Psoas muscle (tissue), 8 donors: Measurements from ENCODE around the gene GASK1A. TPM values are rescaled to one million over a fixed set of nuclear protein-coding genes. Genes with fewer than 3 reads are reported as not detected.

Experiments used
- ATAC-seq, 4 donors: fragments of 200-7000 bp; cut with Tn5 transposase; one replicate each; pipeline ENCODE4 v1.9.1; 2020; ENCODE audit warnings: moderate library complexity in 3 of 4, mild to moderate bottlenecking in 2 of 4
- DNase-seq, 2 donors: peaks; one replicate each; pipeline ENCODE4 v3.0.0-alpha.2; 2020
- H3K27ac ChIP-seq: fragments of 200-600 bp; one replicate; pipeline ENCODE4 v1.8.0; 2022
- H3K27me3 ChIP-seq, 3 donors: fragments of 200-600 bp in 1 of 3; one replicate each; pipeline versions ENCODE4 v1.6.1 to v1.8.0; 2013 to 2022; ENCODE audit warnings: low read length in 2 of 3, mild to moderate bottlenecking in 2 of 3, moderate library complexity in 1 of 3; ENCODE audit not compliant: insufficient read depth in 3 of 3
- H3K36me3 ChIP-seq, 2 donors: fragments of 200-600 bp in 1 of 2; one replicate each; pipeline versions ENCODE4 v1.6.1 to v1.8.0; 2013 to 2022; ENCODE audit warnings: low read depth in 1 of 2, mild to moderate bottlenecking in 1 of 2, moderate library complexity in 1 of 2; ENCODE audit not compliant: insufficient read depth in 1 of 2
- H3K4me1 ChIP-seq: fragments of 200-600 bp; one replicate; pipeline ENCODE4 v1.8.0; 2022
- H3K4me3 ChIP-seq: fragments of 200-600 bp; one replicate; pipeline ENCODE4 v1.8.0; 2022; ENCODE audit warnings: mild to moderate bottlenecking
- H3K9me3 ChIP-seq: fragments of 200-600 bp; one replicate; pipeline ENCODE4 v1.8.0; 2022
- WGBS, 3 donors: extraction: QIAGEN DNeasy Blood & Tissue Kit; methylation state at CpG; one replicate each; pipeline versions ENCODE4 v1.1.6 to v1.1.7; 2013; 5-methylcytosine and 5-hydroxymethylcytosine counted together
- intact Hi-C, 2 donors: fragments of 100-400 bp; cut with DNase I; formaldehyde crosslinking; loops; one replicate each; pipeline versions ENCODE4 v1.11.0 to v1.14.2; 2022
- polyA plus RNA-seq, 3 donors: library from polyadenylated mRNA; stranded (reverse); fragments of 200-250 nt; gene quantifications; one replicate each; pipeline ENCODE4 v1.2.3, GENCODE V29; 2013
- total RNA-seq, 4 donors: library from RNA; stranded (reverse); fragmentation: NEBNext Ultra II Directional in 2 of 4; extraction: Animal tissue kit (Norgen Biotek cat#: 25700) in 2 of 4; gene quantifications; one replicate each; pipeline versions ENCODE4 v1.2.1 to v1.2.4, GENCODE V29; 2021 to 2023
- TF ChIP-seq, protein P1 (sequence below): fragments of 200-600 bp; IDR thresholded peaks from one replicate; pipeline ENCODE4 v1.8.0; 2022; ENCODE audit warnings: antibody characterized with exemption
- donor health status: healthy with polysubstance abuse.
- donor health status: DM: no; HTN: no; CAD: no; lungs with moderate emphysema.
- donor health status: Bipolar disorder and iron deficiency.
- donor health status: healthy.
- donor health status: DM: yes; HTN: yes; CAD: no.
- donor health status: DM: no; HTN: no; CAD: no.
- donor health status: DM: no; HTN: no; CAD: no.
- donor health status: DM: yes; HTN: yes; CAD: no.

GASK1A gene
- total and polyA plus RNA-seq, 7 donors: 0.40 to 3.7 (median 1.5) TPM

DNA sequence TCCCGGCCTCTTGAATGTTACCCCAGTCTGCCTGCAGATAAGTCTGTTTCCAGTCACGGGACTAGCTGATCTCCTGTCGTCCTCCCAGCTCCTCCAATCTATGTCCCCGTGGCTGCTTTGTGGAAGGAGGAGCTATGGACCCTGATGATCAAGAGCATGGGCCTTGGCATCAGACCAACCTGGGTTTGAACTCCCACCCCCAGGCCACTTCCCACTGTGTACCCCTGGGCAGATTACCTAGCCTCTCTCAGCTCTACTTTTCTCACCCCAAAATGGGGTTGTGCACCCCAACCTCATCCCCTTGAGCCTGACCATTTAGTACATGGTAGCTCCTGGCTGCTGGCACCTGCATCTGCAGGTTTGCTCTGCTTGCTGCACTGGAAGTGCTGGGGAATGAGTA, 55.8 kb downstream of the GASK1A start:
- TF ChIP-seq, protein P1, sequence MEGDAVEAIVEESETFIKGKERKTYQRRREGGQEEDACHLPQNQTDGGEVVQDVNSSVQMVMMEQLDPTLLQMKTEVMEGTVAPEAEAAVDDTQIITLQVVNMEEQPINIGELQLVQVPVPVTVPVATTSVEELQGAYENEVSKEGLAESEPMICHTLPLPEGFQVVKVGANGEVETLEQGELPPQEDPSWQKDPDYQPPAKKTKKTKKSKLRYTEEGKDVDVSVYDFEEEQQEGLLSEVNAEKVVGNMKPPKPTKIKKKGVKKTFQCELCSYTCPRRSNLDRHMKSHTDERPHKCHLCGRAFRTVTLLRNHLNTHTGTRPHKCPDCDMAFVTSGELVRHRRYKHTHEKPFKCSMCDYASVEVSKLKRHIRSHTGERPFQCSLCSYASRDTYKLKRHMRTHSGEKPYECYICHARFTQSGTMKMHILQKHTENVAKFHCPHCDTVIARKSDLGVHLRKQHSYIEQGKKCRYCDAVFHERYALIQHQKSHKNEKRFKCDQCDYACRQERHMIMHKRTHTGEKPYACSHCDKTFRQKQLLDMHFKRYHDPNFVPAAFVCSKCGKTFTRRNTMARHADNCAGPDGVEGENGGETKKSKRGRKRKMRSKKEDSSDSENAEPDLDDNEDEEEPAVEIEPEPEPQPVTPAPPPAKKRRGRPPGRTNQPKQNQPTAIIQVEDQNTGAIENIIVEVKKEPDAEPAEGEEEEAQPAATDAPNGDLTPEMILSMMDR: no peak
- WGBS, 3 donors: 88 to 92% (median 89%) methylated on average over 4 of the region's 4 CpGs
- intact Hi-C loops: no loop called here
- Histone ChIP-seq H3K27me3 (no peaks in the 10 kb centered on the region), H3K9me3 (no peaks in the 10 kb centered on the region), H3K4me3 (no peak overlapping the region), H3K36me3 (no peaks in the 10 kb centered on the region), H3K27ac (no peak overlapping the region), H3K4me1 (no peaks in the 10 kb centered on the region)
- no peak for ATAC-seq
- DNase-seq: no peak

DNA sequence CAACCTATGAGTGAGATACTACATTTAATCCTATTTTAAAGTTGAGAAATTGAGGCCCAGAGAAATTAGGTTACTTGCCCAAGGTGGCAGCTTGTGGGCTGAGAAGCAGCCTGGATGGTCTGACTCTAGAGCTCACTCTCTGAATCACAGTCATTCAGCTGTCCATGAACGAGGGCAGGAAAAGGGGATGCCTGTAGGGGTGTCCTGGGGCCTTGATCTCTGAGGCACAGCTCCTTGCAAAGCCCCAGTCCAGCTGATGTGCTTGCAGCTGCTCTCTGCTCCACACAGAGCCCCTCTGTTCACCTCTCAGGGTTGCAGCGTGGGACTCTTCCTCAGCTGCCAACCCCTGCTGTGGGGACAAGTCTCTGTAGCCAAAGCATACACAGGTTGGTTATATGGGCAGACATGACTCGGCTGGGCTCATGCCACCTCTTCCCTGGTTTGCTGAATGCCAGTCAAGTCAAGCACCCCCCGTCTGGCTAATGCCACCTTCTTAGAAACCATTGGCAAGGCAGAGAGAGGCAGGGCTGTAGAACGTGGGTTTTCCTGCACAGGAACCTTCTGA, 56.8 kb downstream of the GASK1A start:
- Histone ChIP-seq H3K4me3 (no peak overlapping the region), H3K27me3 (no peaks in the 10 kb centered on the region), H3K4me1 (no peaks in the 10 kb centered on the region), H3K36me3 (no peaks in the 10 kb centered on the region), H3K27ac (no peak overlapping the region), H3K9me3 (no peaks in the 10 kb centered on the region)
- no peak for DNase-seq
- TF ChIP-seq, protein P1: no peak
- 43 to 65% (median 58%) methylated on average over 5 of the region's 5 CpGs for WGBS, 3 donors
- intact Hi-C loops: no loop called here
- no peak for ATAC-seq

DNA sequence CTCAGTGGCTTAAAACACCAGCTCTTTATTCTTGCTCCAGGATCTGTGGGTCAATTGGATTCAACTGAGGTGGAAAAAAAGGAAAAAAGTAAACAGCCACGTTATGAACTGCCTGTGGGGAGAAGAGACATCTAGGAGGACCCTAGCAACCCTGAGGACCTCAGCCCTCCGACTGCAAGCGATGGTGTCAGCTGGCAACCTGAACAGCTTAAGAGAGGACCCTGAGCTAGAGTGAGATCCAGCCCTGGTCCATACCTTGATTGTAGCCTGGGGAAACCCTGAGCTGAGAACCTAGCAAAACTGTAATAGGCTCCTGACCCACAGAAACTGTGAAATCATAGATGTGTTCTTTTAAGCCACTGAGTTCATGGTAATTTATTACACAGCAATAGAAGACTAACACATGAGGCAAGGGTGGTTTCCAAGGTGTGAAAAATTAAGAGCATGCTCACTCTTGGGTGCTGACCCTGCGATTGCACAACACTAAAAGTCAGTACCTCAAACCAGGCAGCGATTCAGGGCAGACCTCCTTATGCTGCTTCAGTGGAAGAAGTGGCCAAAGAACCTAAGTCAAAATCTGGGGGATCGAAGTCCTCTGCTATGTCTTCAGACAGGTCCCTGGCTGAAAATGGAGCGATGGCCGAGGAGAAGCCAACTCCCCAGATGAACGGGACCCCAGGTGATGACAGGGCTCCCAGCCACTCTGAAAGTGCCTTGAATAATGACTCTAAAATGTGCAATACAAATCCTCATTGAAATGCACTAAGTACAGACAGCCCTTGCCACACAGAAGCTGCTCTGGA, 57.7 kb downstream of the GASK1A start:
- peak in 2 of 4 donors; percentile 24 to 42 for ATAC-seq
- Histone ChIP-seq H3K4me1 (no peaks in the 10 kb centered on the region), H3K27me3 (no peaks in the 10 kb centered on the region), H3K4me3 (no peak overlapping the region), H3K36me3 (no peaks in the 10 kb centered on the region), H3K27ac (no peak overlapping the region), H3K9me3 (no peaks in the 10 kb centered on the region)
- intact Hi-C loops: no loop called here
- DNase-seq: no peak
- TF ChIP-seq, protein P1: no peak
- WGBS, 3 donors: 71 to 84% (median 75%) methylated on average over 9 of the region's 9 CpGs

DNA sequence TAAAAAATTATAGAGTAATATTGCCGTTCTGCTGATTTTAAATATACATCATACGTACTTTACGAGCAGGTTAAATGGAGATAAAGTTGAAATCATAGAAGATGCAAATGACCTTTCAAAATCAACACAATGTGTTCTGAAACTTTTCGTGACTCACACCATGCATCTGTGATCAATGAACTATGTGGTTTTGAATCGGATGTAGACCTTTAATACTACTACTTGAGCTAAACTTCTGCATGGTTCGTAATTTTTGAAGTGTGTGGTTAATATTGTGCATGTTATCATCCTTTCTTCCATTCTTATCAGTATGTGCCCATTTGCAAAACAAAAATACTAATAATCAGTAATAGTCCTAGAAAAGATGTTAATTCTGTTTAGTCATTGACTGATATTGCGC, 58.9 kb downstream of the GASK1A start:
- no peaks in the 10 kb centered on the region for H3K36me3 ChIP-seq
- ATAC-seq (no peak), DNase-seq (no peak)
- no peaks in the 10 kb centered on the region for H3K4me1 ChIP-seq
- H3K27me3 ChIP-seq: no peaks in the 10 kb centered on the region
- no peaks in the 10 kb centered on the region for H3K9me3 ChIP-seq
- intact Hi-C loops: no loop called here
- no peak overlapping the region for H3K27ac ChIP-seq
- WGBS, 3 donors: 86 to 96% (median 94%) methylated on average over 7 of the region's 7 CpGs
- TF ChIP-seq, protein P1: no peak
- H3K4me3 ChIP-seq: no peak overlapping the region
